SK-N-SH treated with all-trans-retinoic acid at 6 μM for 48 hours (cell line): ENCODE results near the gene NMUR2.

Source experiments
- ATAC-seq: fragments of 200-7000 bp; cut with Tn5 transposase; 3 replicates; pipeline ENCODE4 v1.9.1; 2020; ENCODE audit warnings: mild to moderate bottlenecking, moderate library complexity
- ARNTL ChIP-seq: fragments of 450-650 bp; formaldehyde crosslinking; IDR thresholded peaks from 2 replicates; pipeline ENCODE4 v1.5.0; 2020; ENCODE audit warnings: low read depth, mild to moderate bottlenecking, moderate library complexity, borderline replicate concordance
- BACH2 ChIP-seq: fragments of 250-450 bp; sonication (Bioruptor Pico); IDR thresholded peaks from 2 replicates; pipeline ENCODE4 v1.9.0; 2021; ENCODE audit warnings: mild to moderate bottlenecking, borderline replicate concordance
- CREB5 ChIP-seq: fragments of 250-450 bp; sonication (Bioruptor Pico); IDR thresholded peaks from 2 replicates; pipeline ENCODE4 v1.5.1; 2020; ENCODE audit warnings: low read depth, mild to moderate bottlenecking, moderate library complexity
- CSDC2 ChIP-seq: fragments of 250-450 bp; sonication (Bioruptor Pico); IDR thresholded peaks from 2 replicates; pipeline ENCODE4 v1.5.0; 2020; ENCODE audit warnings: mild to moderate bottlenecking, moderate library complexity
- CSRNP3 ChIP-seq: fragments of 250-450 bp; sonication (Bioruptor Pico); IDR thresholded peaks from 2 replicates; pipeline ENCODE4 v1.5.1; 2021; ENCODE audit warnings: mild to moderate bottlenecking, moderate library complexity
- ESRRG ChIP-seq: fragments of 250-450 bp; sonication (Bioruptor Pico); IDR thresholded peaks from 2 replicates; pipeline ENCODE4 v1.6.1; 2021; ENCODE audit warnings: mild to moderate bottlenecking
- GLIS3 ChIP-seq: fragments of 250-450 bp; sonication (Bioruptor Pico); IDR thresholded peaks from 2 replicates; pipeline ENCODE4 v1.5.0; 2020; ENCODE audit warnings: mild to moderate bottlenecking, moderate library complexity
- ISL1 ChIP-seq: fragments of 250-450 bp; sonication (Bioruptor Pico); IDR thresholded peaks from 2 replicates; pipeline ENCODE4 v2.1.2; 2022; ENCODE audit warnings: mild to moderate bottlenecking, moderate library complexity
- OSR1 ChIP-seq: fragments of 250-450 bp; sonication (Bioruptor Pico); IDR thresholded peaks from 2 replicates; pipeline ENCODE4 v1.8.0; 2022; ENCODE audit warnings: moderate library complexity, mild to moderate bottlenecking, inconsistent platforms
- PATZ1 ChIP-seq: fragments of 250-450 bp; sonication (Bioruptor Pico); IDR thresholded peaks from 2 replicates; pipeline ENCODE4 v1.8.0; 2020; ENCODE audit warnings: mild to moderate bottlenecking, moderate library complexity, borderline replicate concordance
- POU6F1 ChIP-seq: fragments of 250-450 bp; sonication (Bioruptor Pico); IDR thresholded peaks from 2 replicates; pipeline ENCODE4 v1.8.0; 2021; ENCODE audit warnings: low read depth, mild to moderate bottlenecking, moderate library complexity, borderline replicate concordance
- PPARA ChIP-seq: fragments of 250-450 bp; sonication (Bioruptor Pico); IDR thresholded peaks from 2 replicates; pipeline ENCODE4 v1.5.0; 2020; ENCODE audit warnings: mild to moderate bottlenecking, borderline replicate concordance
- RARB ChIP-seq: fragments of 250-450 bp; sonication (Bioruptor Pico); IDR thresholded peaks from 2 replicates; pipeline ENCODE4 v1.8.0; 2021; ENCODE audit warnings: mild to moderate bottlenecking, moderate library complexity
- SNAI2 ChIP-seq: fragments of 250-450 bp; sonication (Bioruptor Pico); IDR thresholded peaks from 2 replicates; pipeline ENCODE4 v1.5.0; 2020; ENCODE audit warnings: mild to moderate bottlenecking, moderate library complexity
- TCF4 ChIP-seq: fragments of 250-450 bp; sonication (Bioruptor Pico); IDR thresholded peaks from 2 replicates; pipeline ENCODE4 v1.8.0; 2021; ENCODE audit warnings: mild to moderate bottlenecking, moderate library complexity, borderline replicate concordance
- TSHZ2 ChIP-seq: fragments of 250-450 bp; sonication (Bioruptor Pico); IDR thresholded peaks from 2 replicates; pipeline ENCODE4 v1.5.0; 2020; ENCODE audit warnings: mild to moderate bottlenecking, moderate library complexity
- ZC3H10 ChIP-seq: fragments of 250-450 bp; sonication (Bioruptor Pico); IDR thresholded peaks from 2 replicates; pipeline ENCODE4 v1.5.1; 2021; ENCODE audit warnings: mild to moderate bottlenecking, moderate library complexity
- ZFP3 ChIP-seq: fragments of 250-450 bp; sonication (Bioruptor Pico); IDR thresholded peaks from 2 replicates; pipeline ENCODE4 v1.5.0; 2020; ENCODE audit warnings: mild to moderate bottlenecking, moderate library complexity
- ZFP30 ChIP-seq: fragments of 450-650 bp; formaldehyde crosslinking; IDR thresholded peaks from 2 replicates; pipeline ENCODE4 v1.5.0; 2022; ENCODE audit warnings: mild to moderate bottlenecking, moderate library complexity
- ZNF565 ChIP-seq: fragments of 450-650 bp; formaldehyde crosslinking; conservative IDR thresholded peaks from 2 replicates; pipeline ENCODE4 v1.5.0; 2020; ENCODE audit warnings: low read depth, mild to moderate bottlenecking, moderate library complexity
- ZNF70 ChIP-seq: fragments of 450-650 bp; formaldehyde crosslinking; IDR thresholded peaks from 2 replicates; pipeline ENCODE4 v1.5.0; 2020; ENCODE audit warnings: mild to moderate bottlenecking, moderate library complexity
- ZNF8 ChIP-seq: fragments of 450-650 bp; formaldehyde crosslinking; IDR thresholded peaks from 2 replicates; pipeline ENCODE4 v1.5.0; 2020; ENCODE audit warnings: mild to moderate bottlenecking, moderate library complexity

NMUR2 gene

GRCh38 chr5:152403046-152403445, 2.0 kb downstream of the NMUR2 start:
- ATAC-seq: no peak
- TF ChIP-seq SNAI2 (CRISPR knock-in tag) (no peak), ZNF565 (CRISPR knock-in tag) (no peak), GLIS3 (CRISPR knock-in tag) (no peak), TCF4 (no peak), RARB (no peak), CSDC2 (CRISPR knock-in tag) (no peak), ZC3H10 (CRISPR knock-in tag) (no peak), CREB5 (CRISPR knock-in tag) (no peak), ISL1 (CRISPR knock-in tag) (no peak), ZNF70 (CRISPR knock-in tag) (no peak), ESRRG (CRISPR knock-in tag) (no peak), OSR1 (CRISPR knock-in tag) (no peak), ARNTL (CRISPR knock-in tag) (no peak), ZNF8 (CRISPR knock-in tag) (no peak), PATZ1 (CRISPR knock-in tag) (no peak), POU6F1 (CRISPR knock-in tag) (no peak), ZFP30 (CRISPR knock-in tag) (no peak), PPARA (CRISPR knock-in tag) (no peak), TSHZ2 (CRISPR knock-in tag) (no peak)
- TF ChIP-seq, all 23 proteins: peak for 0

GRCh38 chr5:152400846-152401245, 4.2 kb downstream of the NMUR2 start:
- TF ChIP-seq CSDC2 (CRISPR knock-in tag) (no peak), ZNF70 (CRISPR knock-in tag) (no peak), ZC3H10 (CRISPR knock-in tag) (no peak), BACH2 (CRISPR knock-in tag) (no peak), ZFP3 (CRISPR knock-in tag) (no peak), CSRNP3 (CRISPR knock-in tag) (no peak), POU6F1 (CRISPR knock-in tag) (no peak), PATZ1 (CRISPR knock-in tag) (no peak), CREB5 (CRISPR knock-in tag) (no peak), TSHZ2 (CRISPR knock-in tag) (no peak), PPARA (CRISPR knock-in tag) (no peak)
- ATAC-seq: no peak
